Activated CD8-positive, alpha-beta T cell treated with anti-CD3 and anti-CD28 coated beads for 36 hours (primary cell): ENCODE measurements around the gene SLC31A2. TPM values are rescaled to one million over a fixed set of nuclear protein-coding genes. Genes with fewer than 3 reads are reported as not detected.
"Not testable (repeated sequence)": the region's sequence is repeated elsewhere in the genome, so short reads cannot be mapped to it uniquely, and the experiment has no call there.

Experiments
- ATAC-seq: fragments of 200-7000 bp; cut with Tn5 transposase; one replicate; pipeline ENCODE4 v1.10.0; 2021; ENCODE audit warnings: mild to moderate bottlenecking, moderate library complexity
- CTCF ChIA-PET: fragments of 350-600 bp; sonication (Branson Sonifier 250); formaldehyde crosslinking; loops from one replicate; lab custom pipeline; 2021; ENCODE audit warnings: antibody characterized with exemption; lab: Charles Lee
- POLR2A ChIA-PET: fragments of 350-600 bp; sonication (Branson Sonifier 250); formaldehyde crosslinking; loops from one replicate; lab custom pipeline; 2021; ENCODE audit warnings: antibody characterized with exemption; lab: Charles Lee
- DNase-seq: peaks from one replicate; pipeline ENCODE4 v3.0.0-alpha.2; 2020
- H3K27ac Mint-ChIP-seq: one replicate; pipeline ENCODE4 v1.8.0; 2021; ENCODE audit warnings: mild to moderate bottlenecking, mixed read lengths
- H3K27me3 Mint-ChIP-seq: one replicate; pipeline ENCODE4 v1.8.0; 2021; ENCODE audit warnings: mixed read lengths
- H3K36me3 Mint-ChIP-seq: one replicate; pipeline ENCODE4 v1.8.0; 2021; ENCODE audit warnings: low read depth, mixed read lengths
- H3K4me1 Mint-ChIP-seq: one replicate; pipeline ENCODE4 v1.8.0; 2021; ENCODE audit warnings: low read depth, mixed read lengths
- H3K4me3 Mint-ChIP-seq: one replicate; pipeline ENCODE4 v1.8.0; 2021; ENCODE audit warnings: mild to moderate bottlenecking, moderate library complexity, mixed read lengths
- H3K9me3 Mint-ChIP-seq: one replicate; pipeline ENCODE4 v1.8.0; 2021; ENCODE audit warnings: mixed read lengths
- intact Hi-C: fragments of 100-400 bp; cut with micrococcal nuclease; formaldehyde crosslinking; loops from one replicate; pipeline ENCODE4 v1.10.0; 2022
- total RNA-seq, 2 experiments: library from RNA; stranded (reverse); gene quantifications; one replicate each; pipeline ENCODE4 v1.2.3, GENCODE V29; 2021
- TF ChIP-seq, protein P1 (sequence below): fragments of 200-600 bp; IDR thresholded peaks from one replicate; pipeline ENCODE4 v1.8.0; 2022; ENCODE audit warnings: antibody characterized with exemption, mild to moderate bottlenecking

The SLC31A2 gene
- total RNA-seq, 2 experiments from 2014 or later: 1.6 to 3.4 TPM

GRCh38 chr9:113137196-113138168 is 13.3 kb upstream of the SLC31A2 start:
- ChIA-PET POLR2A (no interaction called here), CTCF (interaction anchor here (1.6 kb wide), 1 partner anchor 25 kb away, joined by 4 read pairs; no protein-coding TSS in a partner anchor)
- Mint-ChIP-seq H3K27ac (no peak overlapping the region), H3K9me3 (peaks cover 11% of the 10 kb centered on the region), H3K27me3 (peaks cover 13% of the 10 kb centered on the region), H3K4me1 (no peaks in the 10 kb centered on the region), H3K4me3 (no peak overlapping the region), H3K36me3 (peaks cover 3% of the 10 kb centered on the region)
- no peak for DNase-seq
- TF ChIP-seq, protein P1, sequence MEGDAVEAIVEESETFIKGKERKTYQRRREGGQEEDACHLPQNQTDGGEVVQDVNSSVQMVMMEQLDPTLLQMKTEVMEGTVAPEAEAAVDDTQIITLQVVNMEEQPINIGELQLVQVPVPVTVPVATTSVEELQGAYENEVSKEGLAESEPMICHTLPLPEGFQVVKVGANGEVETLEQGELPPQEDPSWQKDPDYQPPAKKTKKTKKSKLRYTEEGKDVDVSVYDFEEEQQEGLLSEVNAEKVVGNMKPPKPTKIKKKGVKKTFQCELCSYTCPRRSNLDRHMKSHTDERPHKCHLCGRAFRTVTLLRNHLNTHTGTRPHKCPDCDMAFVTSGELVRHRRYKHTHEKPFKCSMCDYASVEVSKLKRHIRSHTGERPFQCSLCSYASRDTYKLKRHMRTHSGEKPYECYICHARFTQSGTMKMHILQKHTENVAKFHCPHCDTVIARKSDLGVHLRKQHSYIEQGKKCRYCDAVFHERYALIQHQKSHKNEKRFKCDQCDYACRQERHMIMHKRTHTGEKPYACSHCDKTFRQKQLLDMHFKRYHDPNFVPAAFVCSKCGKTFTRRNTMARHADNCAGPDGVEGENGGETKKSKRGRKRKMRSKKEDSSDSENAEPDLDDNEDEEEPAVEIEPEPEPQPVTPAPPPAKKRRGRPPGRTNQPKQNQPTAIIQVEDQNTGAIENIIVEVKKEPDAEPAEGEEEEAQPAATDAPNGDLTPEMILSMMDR: no peak
- no peak for ATAC-seq
- intact Hi-C loops: no loop called here

DNA sequence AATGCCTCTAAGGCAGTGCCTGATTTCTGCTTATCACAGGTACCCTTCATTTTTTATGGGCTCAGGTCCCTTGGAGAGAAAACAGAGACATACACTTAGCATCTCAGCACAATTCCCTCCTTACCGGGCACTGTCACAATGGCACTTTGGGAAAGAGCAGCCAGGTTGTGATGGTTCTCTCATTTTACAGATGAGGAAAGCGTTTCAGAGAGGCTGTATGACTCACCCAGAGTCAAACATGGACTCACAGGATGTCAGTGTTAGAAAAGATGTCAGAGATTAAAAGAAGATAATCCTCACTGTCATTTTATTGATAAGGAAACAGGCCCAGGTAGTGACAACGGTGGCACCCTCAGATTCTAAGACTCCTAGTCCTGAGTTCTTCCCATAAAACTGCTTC is 12.0 kb upstream of the SLC31A2 start:
- peaks cover 17% of the 10 kb centered on the region for H3K27me3 Mint-ChIP-seq
- peaks cover 3% of the 10 kb centered on the region for H3K36me3 Mint-ChIP-seq
- ChIA-PET CTCF (no interaction called here), POLR2A (no interaction called here)
- intact Hi-C loops: no loop called here
- no peak for ATAC-seq
- H3K4me3 Mint-ChIP-seq: no peak overlapping the region
- no peak overlapping the region for H3K27ac Mint-ChIP-seq
- no peaks in the 10 kb centered on the region for H3K4me1 Mint-ChIP-seq
- H3K9me3 Mint-ChIP-seq: peaks cover 11% of the 10 kb centered on the region
- no peak for DNase-seq
- TF ChIP-seq, protein P1: no peak

DNA sequence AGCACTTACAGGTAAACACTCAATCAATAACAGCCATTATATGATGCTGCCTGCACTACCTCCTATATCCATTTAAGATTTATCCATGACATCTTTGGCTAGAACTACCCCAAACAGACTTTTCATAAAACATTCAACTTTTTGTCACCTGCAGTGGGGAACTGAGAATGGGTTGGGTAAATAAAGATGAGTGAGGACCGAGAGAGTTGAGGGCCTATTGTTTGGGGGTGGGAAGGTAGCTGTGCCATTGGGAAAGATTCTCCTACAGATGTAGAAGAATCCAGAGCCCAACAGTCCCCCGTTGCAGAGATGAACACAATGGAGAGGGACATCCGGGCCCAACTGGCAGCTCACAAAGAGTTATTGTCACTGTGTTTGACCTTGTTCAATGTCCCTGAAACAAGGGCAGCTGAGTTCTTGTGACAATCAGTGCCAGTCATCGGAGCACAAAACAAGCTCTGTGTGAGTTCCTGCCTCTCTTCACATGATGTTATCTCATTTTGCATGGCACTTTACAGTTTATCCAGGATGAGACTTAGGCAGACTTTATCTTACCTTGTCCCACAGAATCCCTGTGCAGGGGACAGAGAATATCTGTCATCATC is 11.5 kb upstream of the SLC31A2 start:
- TF ChIP-seq, protein P1: no peak
- H3K4me1 Mint-ChIP-seq: no peaks in the 10 kb centered on the region
- ATAC-seq (no peak), DNase-seq (no peak)
- POLR2A ChIA-PET: interaction anchor here (1.1 kb wide), 1 partner anchor 11 kb away, joined by 3 read pairs; no protein-coding TSS in a partner anchor
- H3K27ac Mint-ChIP-seq: no peak overlapping the region
- peaks cover 19% of the 10 kb centered on the region for H3K27me3 Mint-ChIP-seq
- intact Hi-C loops: no loop called here
- H3K9me3 Mint-ChIP-seq: peaks cover 11% of the 10 kb centered on the region
- H3K36me3 Mint-ChIP-seq: peaks cover 3% of the 10 kb centered on the region
- CTCF ChIA-PET: interaction anchor here (0.5 to 1.1 kb wide), 2 partner anchors 12 to 652 kb away, joined by 3 to 4 read pairs; partner anchors contain the start of gene SLC31A2
- H3K4me3 Mint-ChIP-seq: no peak overlapping the region

DNA sequence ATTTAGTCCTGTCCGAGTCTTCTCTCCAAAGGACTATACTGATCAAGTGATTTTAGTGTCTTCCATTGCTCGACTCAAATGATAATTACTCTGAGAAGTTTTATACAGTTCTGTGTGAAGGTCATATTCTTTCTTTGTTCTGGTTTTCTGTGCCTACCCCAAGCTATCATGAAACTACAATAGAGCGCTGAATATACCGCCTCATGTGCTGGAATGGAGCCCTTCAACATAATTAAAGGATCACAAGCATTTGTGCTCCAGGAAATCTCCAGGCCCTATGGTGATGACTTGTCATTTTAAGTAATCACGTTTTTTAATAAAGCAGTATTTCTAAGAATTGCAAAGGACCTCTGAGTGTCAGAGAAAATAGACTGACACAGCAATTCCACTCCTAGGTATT is 10.9 kb upstream of the SLC31A2 start:
- ChIA-PET POLR2A (interaction anchor here (1.1 kb wide), 1 partner anchor 10 kb away, joined by 3 read pairs; no protein-coding TSS in a partner anchor), CTCF (interaction anchor here (0.5 to 1.1 kb wide), 2 partner anchors 11 to 652 kb away, joined by 3 to 4 read pairs; partner anchors contain the start of gene SLC31A2)
- intact Hi-C loops: no loop called here
- Mint-ChIP-seq H3K27ac (no peak overlapping the region), H3K36me3 (peaks cover 3% of the 10 kb centered on the region), H3K4me3 (no peak overlapping the region), H3K4me1 (no peaks in the 10 kb centered on the region), H3K27me3 (peaks cover 23% of the 10 kb centered on the region), H3K9me3 (peaks cover 11% of the 10 kb centered on the region)
- TF ChIP-seq, protein P1: no peak
- no peak for ATAC-seq
- DNase-seq: no peak

GRCh38 chr9:113140896-113141295 is 9.9 kb upstream of the SLC31A2 start:
- H3K4me3 Mint-ChIP-seq, ATAC-seq, H3K4me1 Mint-ChIP-seq, DNase-seq, POLR2A ChIA-PET, CTCF ChIA-PET, intact Hi-C loops, H3K36me3 Mint-ChIP-seq, H3K27ac Mint-ChIP-seq: not testable (repeated sequence)
- Mint-ChIP-seq H3K27me3 (peaks cover 23% of the 10 kb centered on the region), H3K9me3 (peaks cover 11% of the 10 kb centered on the region)
